ENCODE results near the gene ZDHHC4.
"Not testable (repeated sequence)": the region's sequence is repeated elsewhere in the genome, so short reads cannot be mapped to it uniquely, and the experiment has no call there.

Gene ZDHHC4

GRCh38 chr7:6563936-6564770 is 13.1 kb upstream of the ZDHHC4 start:
- no peak for DNase-seq

DNA sequence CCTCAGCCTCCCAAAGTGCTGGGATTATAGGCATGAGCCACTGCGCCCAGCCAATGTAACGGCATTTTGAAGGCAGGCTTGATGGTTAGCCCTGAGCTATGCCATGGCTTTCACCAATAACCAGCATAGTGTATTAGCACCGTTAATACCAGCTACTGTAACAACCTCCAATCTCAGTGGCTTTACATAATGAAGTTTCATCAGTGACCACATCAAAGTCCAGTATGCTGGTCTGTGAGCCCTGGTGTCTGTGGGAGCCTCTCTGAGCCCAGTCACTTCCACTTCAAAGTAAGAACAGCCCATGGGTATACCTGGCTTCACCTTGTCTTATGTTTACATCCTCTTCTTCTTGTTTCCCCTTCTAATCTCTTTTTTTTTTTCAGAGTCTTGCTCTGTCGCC is 11.6 kb upstream of the ZDHHC4 start:
- DNase-seq, result no peak

DNA sequence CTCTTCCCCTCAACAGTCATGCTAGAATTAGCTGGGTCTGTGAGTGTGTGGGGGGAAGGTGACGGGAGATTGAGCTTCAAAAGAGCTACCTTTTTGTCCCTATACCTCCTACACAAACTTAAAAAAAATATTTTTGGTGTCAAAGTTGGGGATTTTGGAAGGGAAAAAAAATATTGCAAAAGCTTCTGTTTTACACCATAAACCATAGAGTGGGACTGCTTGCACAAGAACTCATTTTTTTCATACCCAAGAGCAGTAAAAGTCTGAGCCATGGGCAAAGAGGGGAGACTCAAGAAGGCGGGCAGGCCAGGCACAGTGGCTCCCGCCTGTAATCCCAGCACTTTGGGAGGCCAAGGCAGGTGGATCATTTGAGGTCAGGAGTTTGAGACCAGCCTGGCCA is 9.4 kb upstream of the ZDHHC4 start:
- DNase-seq, result no peak

DNA sequence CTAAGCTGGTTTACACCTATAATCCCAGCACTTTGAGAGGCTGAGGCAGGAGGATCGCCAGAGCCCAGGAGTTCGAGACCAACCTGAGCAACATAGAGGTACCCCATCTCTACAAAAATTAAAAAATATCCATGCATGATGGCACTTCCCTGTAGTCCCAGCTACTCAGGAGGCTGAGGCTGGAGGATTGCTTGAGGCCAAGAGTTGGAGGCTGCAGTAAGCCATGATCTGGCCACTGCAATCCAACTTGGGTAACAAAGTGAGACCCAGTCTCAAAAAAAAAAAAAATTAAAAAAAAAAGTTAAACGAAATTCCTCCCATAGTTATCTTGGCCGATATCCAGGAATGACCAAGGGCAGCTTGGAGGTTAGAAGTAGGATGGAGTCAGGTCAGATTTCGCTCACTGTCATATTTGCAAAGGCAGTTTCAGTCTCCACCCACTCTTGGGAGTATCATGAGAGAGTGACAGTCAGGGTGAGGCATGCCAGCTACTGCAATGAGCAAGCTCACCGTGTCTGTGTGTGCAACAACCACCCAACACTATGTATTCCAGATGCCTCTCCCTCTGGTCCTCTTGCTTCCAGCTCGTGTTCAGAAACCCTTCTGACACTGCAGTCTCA is 6.0 kb upstream of the ZDHHC4 start:
- no peak for DNase-seq

- no peak for DNase-seq
Observed at GRCh38 chr7:6575281-6576023, 1.8 kb upstream of the ZDHHC4 start.

DNA sequence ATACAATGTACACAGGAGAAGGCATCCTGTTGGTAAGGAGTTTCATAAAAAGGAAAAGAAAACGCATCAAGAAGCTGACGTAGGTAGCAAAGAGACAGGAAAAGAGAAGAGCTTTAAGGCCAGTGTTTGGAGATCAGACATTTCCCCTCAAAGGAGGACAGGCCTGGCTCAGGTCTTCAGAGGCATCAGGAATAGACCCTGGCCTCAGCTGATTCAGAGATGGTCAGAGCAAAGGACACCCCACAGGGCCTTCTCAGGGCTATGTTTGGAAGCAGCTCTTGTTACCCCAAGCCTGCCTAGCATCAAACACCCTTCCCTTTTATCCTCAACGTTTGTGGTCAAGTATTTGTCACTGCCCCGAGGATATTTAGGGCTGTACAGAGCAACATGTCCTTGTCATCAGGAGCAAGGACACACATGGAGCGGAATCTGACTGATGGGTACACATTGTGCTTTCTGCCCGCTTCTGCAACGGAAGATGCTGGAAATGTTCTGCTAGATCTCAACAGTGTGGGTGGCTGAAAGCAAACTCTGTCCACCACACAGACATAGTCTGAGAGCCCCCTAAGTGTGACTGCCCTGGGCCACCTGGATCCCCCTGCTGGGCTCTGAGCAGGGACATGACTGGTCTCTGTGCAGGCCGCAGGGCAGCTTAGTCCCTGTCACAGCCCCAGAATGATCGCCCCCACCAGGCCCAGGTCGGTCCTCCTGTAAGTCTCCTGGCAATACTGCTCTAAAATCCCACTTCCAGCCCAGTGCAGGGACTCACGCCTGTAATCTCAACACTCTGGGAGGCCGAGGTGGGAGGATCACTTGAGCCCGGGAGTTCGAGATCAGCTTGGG is 1.0 kb upstream of the ZDHHC4 start:
- no peak for DNase-seq

GRCh38 chr7:6576867-6577368 is 336 bp upstream of the ZDHHC4 start:
- not testable (repeated sequence) for DNase-seq

- DNase-seq, result no peak
Observed at GRCh38 chr7:6578114-6579084, 1.1 kb downstream of the ZDHHC4 start.

DNA sequence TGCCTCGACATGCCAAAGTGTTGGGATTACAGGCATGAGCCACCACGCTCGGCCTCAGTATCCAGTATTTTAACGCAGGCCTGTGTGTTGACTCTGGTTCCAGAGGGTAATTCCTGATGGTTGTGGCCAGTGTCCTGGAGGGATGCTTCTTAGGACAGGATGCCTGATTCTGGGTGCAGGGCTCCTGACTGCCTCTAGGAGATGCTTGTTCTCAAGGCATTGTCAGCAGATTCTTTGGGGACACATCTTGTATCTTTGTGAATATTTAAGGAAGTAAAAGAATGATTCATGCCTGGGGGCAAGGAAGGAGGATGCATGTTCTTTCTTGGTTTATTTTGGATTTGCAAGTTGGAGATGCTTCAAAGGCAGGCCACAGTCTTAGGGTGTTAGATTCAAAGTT is 2.2 kb downstream of the ZDHHC4 start:
- DNase-seq, result peak; percentile 73 to 74

GRCh38 chr7:6585746-6586432 is 8.6 kb downstream of the ZDHHC4 start:
- DNase-seq, result not testable (repeated sequence)

DNA sequence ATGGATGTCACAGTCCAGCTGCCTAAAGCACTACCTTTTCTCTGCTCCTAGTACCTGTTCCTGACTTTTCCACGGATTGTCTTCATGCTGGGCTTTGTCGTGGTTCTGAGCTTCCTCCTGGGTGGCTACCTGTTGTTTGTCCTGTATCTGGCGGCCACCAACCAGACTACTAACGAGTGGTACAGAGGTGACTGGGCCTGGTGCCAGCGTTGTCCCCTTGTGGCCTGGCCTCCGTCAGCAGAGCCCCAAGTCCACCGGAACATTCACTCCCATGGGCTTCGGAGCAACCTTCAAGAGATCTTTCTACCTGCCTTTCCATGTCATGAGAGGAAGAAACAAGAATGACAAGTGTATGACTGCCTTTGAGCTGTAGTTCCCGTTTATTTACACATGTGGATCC is 11.3 kb downstream of the ZDHHC4 start:
- DNase-seq, result no peak

DNA sequence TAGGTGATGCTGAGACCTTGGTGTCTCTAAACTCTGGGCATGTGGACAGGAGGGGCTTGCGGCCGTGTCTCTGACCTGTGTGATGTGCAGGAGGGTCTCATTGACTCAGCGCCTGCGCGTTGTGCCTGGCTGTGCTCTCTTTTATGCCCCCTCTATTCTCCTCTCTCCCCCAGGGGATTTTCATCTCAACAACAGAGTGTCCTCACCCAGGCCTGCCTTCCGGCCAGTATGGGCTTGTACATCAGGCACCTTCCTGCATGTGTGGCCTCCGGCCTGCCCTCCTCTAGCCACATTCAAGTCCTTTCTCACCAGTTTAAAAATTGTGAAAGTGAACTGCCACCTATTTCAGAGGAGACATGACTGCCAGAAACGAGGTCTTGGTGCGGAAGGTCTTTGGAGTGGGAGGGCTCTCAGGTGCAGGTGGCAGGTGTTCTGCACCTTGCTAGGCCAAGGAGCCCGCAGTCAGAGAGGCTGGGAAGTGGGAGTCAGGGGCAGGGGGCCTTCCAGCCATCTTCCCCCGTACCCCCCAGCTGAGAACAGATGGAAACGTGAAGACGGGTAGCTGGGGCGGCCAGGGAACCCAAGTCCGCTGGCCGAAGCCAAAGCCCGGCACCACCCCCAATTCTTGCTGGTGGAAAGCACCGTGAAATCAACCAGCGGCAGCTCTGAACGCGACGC is 12.0 kb downstream of the ZDHHC4 start:
- DNase-seq, result no peak

DNA sequence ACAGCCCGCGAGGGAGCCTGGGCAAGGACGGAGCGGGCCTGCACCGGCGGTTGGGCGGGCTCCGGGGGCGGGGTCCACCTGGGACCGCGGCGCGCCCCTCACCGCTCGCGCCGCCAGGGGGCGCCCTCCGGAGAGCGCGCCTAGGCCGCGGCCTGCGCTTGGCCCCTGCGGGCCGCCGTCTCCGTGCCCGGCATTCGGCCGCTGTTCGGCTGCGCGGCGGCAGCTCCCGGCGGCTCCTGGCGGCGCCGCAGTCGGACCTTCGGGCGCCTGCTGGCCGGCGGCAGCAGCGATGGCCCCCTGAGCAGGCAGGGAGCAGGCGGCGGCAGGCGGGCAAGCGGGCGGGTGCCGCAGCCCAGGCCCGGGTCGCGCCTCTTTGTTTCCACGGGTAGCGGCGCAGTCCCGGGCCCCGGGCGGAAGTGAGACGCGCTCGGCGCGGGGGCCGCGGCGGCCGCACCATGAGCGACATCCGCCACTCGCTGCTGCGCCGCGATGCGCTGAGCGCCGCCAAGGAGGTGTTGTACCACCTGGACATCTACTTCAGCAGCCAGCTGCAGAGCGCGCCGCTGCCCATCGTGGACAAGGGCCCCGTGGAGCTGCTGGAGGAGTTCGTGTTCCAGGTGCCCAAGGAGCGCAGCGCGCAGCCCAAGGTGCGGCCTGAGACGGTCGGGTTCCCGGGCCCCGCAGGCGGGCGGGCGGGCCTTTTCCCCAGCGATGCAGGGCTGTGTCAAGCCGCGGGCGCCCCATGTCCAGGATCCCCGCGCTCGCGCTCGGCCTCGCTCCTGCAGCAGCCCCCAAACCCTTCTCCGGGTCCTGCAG is 12.8 kb downstream of the ZDHHC4 start, which contains the start of gene INTS15:
INTS15 (plus strand) TSS at position 193 of the 816 bp plus-strand sequence; CDS start at position 456, 263 bp downstream.
- DNase-seq, result peak; percentile 56 to 61

DNA sequence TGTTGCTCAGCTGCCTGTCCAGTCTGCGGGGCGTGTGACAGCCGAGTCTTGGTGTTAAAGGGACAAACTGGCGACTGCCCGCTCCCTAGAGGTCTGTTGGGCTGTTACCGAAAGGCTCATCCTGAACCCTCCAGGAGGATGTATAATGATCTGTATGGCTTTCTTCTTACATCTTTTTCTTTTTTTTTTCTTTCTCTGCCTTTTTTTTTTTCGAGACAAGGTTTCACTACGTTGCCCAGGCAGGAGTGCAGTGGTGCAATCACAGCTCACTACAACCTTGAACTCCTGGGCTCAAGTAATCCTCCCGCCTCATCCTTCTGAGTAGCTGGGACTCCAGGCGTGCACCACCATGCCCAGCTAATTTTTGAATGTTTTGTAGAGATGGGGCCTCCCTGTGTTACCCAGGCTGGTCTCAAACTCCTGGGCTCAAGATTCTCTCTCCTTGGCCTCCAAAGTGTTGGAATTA is 13.4 kb downstream of the ZDHHC4 start:
- peak; percentile 9 to 21 for DNase-seq

DNA sequence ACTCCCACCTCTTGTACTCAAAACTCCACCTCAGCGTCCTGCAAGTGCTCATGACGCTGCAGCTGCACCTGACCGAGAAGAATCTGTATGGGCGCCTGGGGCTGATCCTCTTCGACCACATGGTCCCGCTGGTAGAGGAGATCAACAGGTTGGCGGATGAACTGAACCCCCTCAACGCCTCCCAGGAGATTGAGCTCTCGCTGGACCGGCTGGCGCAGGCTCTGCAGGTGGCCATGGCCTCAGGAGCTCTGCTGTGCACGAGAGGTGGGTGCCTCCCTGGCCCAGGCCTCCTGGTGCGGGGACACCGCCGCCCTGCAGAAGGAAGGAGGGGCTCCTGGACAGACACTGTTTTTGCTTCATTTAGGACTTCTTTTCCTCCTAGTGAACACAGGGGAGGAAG is 22.8 kb downstream of the ZDHHC4 start:
- no peak for DNase-seq

GRCh38 chr7:6604458-6604857 is 27.2 kb downstream of the ZDHHC4 start:
- DNase-seq, result no peak

DNA sequence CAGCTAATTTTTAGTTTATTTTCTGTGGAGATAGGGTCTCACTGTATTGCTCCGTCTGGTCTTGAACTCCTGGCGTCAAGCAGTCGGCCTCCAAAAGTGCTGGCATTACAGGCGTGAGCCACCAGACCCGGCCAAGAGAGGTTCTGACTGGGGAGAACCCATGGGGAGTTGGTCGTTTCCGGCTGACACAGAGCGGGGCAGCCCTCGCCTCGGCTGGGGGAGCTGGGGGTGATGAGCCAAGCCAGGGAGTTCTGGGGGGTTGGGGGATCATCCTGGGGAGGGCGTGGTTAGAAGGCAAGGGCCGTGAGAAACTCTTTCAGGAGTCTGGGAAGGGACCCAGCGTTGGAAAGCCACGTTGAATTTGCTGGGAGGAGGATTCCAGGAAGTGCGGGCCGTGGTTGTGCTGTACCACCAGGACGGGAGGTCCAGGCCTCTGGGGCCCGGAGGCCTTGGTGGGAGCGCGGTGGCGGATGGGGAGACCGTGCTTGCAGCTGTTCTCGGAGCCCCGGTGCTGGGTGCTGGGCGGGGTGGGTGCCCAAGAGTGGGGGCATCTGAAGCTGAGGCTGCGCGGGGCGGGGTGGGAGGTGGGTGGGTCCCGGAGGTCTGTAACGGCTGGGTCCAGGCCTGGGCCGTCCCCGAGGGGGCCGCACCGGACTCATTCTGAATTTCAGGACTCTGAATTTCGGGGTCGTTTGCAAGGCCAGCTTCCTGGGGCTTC is 29.8 kb downstream of the ZDHHC4 start:
- no peak for DNase-seq

GRCh38 chr7:6607651-6608051 is 30.4 kb downstream of the ZDHHC4 start:
- DNase-seq, result no peak
